ENCODE measurements around the gene CPLX1.
"Not testable (repeated sequence)": the region's sequence is repeated elsewhere in the genome, so short reads cannot be mapped to it uniquely, and the experiment has no call there.

The CPLX1 gene

GRCh38 chr4:790466-790820 lies 35.5 kb downstream of the CPLX1 start:
- DNase-seq, result no peak

GRCh38 chr4:789571-790465 lies 36.1 kb downstream of the CPLX1 start:
- DNase-seq, result no peak

GRCh38 chr4:788636-789297 lies 37.2 kb downstream of the CPLX1 start:
- DNase-seq, result no peak

GRCh38 chr4:788006-788635 lies 37.8 kb downstream of the CPLX1 start:
- no peak for DNase-seq

- no peak for DNase-seq
Measured at GRCh38 chr4:787561-787981, 38.4 kb downstream of the CPLX1 start.

- no peak for DNase-seq
Measured at GRCh38 chr4:786861-787300, 39.0 kb downstream of the CPLX1 start.

GRCh38 chr4:786074-786741 lies 39.7 kb downstream of the CPLX1 start:
- no peak for DNase-seq

GRCh38 chr4:785332-786073 lies 40.4 kb downstream of the CPLX1 start:
- DNase-seq, result no peak

- no peak for DNase-seq
Measured at GRCh38 chr4:784401-785331, 41.3 kb downstream of the CPLX1 start.

GRCh38 chr4:781493-782216 lies 44.3 kb downstream of the CPLX1 start:
- peak; percentile 86 for DNase-seq

- DNase-seq, result no peak
Measured at GRCh38 chr4:780716-781492, 45.0 kb downstream of the CPLX1 start.

- not testable (repeated sequence) for DNase-seq
Measured at GRCh38 chr4:780255-780654, 45.7 kb downstream of the CPLX1 start.

- DNase-seq, result no peak
Measured at GRCh38 chr4:779555-779954, 46.4 kb downstream of the CPLX1 start.

GRCh38 chr4:777520-778262 lies 48.2 kb downstream of the CPLX1 start:
- no peak for DNase-seq

- no peak for DNase-seq
Measured at GRCh38 chr4:776743-777441, 49.0 kb downstream of the CPLX1 start.

- DNase-seq, result not testable (repeated sequence)
Measured at GRCh38 chr4:775485-775884, 50.4 kb downstream of the CPLX1 start.

GRCh38 chr4:774419-775092 lies 51.4 kb downstream of the CPLX1 start:
- DNase-seq, result not testable (repeated sequence)

GRCh38 chr4:773214-773613 lies 52.7 kb downstream of the CPLX1 start:
- no peak for DNase-seq
